Smooth muscle cell (in vitro differentiated cells): Measurements from ENCODE around the gene MRPL19. TPM values are rescaled to one million over a fixed set of nuclear protein-coding genes. Genes with fewer than 3 reads are reported as not detected.

Experiments
- DNase-seq: peaks from one replicate; lab custom pipeline; 2025; ENCODE audit not compliant: unreplicated experiment; lab: John Stamatoyannopoulos, UW
- H2AFZ ChIP-seq: fragments of 200-600 bp; sonication (generic); 2 replicates; pipeline ENCODE4 v1.6.0; 2016; ENCODE audit warnings: antibody characterized with exemption, low read depth, mild to moderate bottlenecking
- H3F3A ChIP-seq: fragments of 200-600 bp; sonication (generic); 2 replicates; pipeline ENCODE4 v1.6.0; 2017; ENCODE audit warnings: antibody characterized with exemption, low read depth
- H3K27ac ChIP-seq: fragments of 200-600 bp; sonication (generic); 2 replicates; pipeline ENCODE4 v1.5.1; 2016; ENCODE audit warnings: low read depth, mild to moderate bottlenecking
- H3K27me3 ChIP-seq: fragments of 200-600 bp; sonication (generic); 2 replicates; pipeline ENCODE4 v1.6.1; 2016; ENCODE audit warnings: low read depth, mild to moderate bottlenecking
- H3K36me3 ChIP-seq: fragments of 200-600 bp; sonication (generic); 2 replicates; pipeline ENCODE4 v1.5.1; 2016; ENCODE audit warnings: low read depth
- H3K4me1 ChIP-seq: fragments of 200-600 bp; sonication (generic); 2 replicates; pipeline ENCODE4 v1.5.1; 2016; ENCODE audit warnings: low read depth
- H3K4me2 ChIP-seq: fragments of 200-600 bp; sonication (generic); 2 replicates; pipeline ENCODE4 v1.6.0; 2016; ENCODE audit warnings: mild to moderate bottlenecking
- H3K4me3 ChIP-seq: fragments of 200-600 bp; sonication (generic); 2 replicates; pipeline ENCODE4 v1.5.1; 2016; ENCODE audit warnings: mild to moderate bottlenecking
- H3K79me2 ChIP-seq: fragments of 200-600 bp; sonication (generic); 2 replicates; pipeline ENCODE4 v1.6.0; 2016; ENCODE audit warnings: low read depth, mild to moderate bottlenecking
- H3K9ac ChIP-seq: fragments of 200-600 bp; sonication (generic); 2 replicates; pipeline ENCODE4 v1.6.0; 2016; ENCODE audit warnings: low read depth
- H3K9me3 ChIP-seq: fragments of 200-600 bp; sonication (generic); replicated peaks from 2 replicates; pipeline ENCODE4 v1.5.1; 2016; ENCODE audit warnings: low read depth
- H4K20me1 ChIP-seq: fragments of 200-600 bp; sonication (generic); 2 replicates; pipeline ENCODE4 v1.6.0; 2016; ENCODE audit warnings: low read depth
- WGBS: methylation state at CpG from one replicate; pipeline ENCODE4 v1.1.7; 2016; ENCODE audit warnings: low lambda C conversion rate; 5-methylcytosine and 5-hydroxymethylcytosine counted together
- polyA plus RNA-seq: library from polyadenylated mRNA; unstranded; fragments of >200 nt; fragmentation: Nextera tagmentation; extraction: Ambion mirVana; gene quantifications from 2 replicates; pipeline ENCODE4 v1.2.1, GENCODE V29; 2016
- total RNA-seq: library from RNA; depleted of rRNA; stranded (reverse); fragments of >200 nt; gene quantifications from 2 replicates; pipeline ENCODE4 v1.2.3, GENCODE V29; 2014
- TF ChIP-seq, protein P1 (sequence below): fragments of 200-600 bp; sonication (generic); IDR thresholded peaks from 2 replicates; pipeline ENCODE4 v1.5.1; 2017; ENCODE audit warnings: borderline replicate concordance, mild to moderate bottlenecking, antibody characterized with exemption; ENCODE audit not compliant: insufficient read depth, poor library complexity, severe bottlenecking

The MRPL19 gene
- total and polyA plus RNA-seq, 2 experiments from 2014 or later, result 41.6 to 58.3 TPM

DNA sequence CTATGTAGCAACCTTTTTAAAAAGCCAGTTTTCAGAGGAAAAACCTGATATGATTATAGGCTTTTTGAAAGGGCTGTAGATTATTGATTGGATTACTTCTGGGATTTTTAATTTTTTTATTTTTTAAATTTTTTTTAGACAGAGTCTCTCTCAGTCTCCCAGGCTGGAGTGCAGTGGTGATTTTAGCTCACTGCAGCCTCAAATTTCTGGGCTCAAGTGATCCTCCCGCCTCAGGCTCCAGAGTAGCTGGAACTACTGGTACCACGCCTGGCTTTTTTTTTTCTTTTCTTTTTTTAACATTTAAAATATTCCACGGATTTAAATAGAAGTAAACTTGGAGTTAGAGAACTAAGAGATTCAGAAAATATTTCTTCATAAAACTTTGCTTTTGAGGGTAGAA, 1.2 kb downstream of the MRPL19 start:
- H4K20me1 ChIP-seq, result no peaks in the 10 kb centered on the region
- H3K4me2 ChIP-seq, result peak overlapping the region; percentile 94
- peak overlapping the region; percentile 87 for H3K9ac ChIP-seq
- WGBS, result 74% methylated on average over 3 of the region's 3 CpGs
- H2AFZ ChIP-seq, result peak overlapping the region; percentile 89
- peaks cover 8% of the 10 kb centered on the region for H3K4me1 ChIP-seq
- no peak for DNase-seq
- H3K4me3 ChIP-seq, result peak overlapping the region; percentile 96
- H3K79me2 ChIP-seq, result peaks cover 23% of the 10 kb centered on the region
- no peaks in the 10 kb centered on the region for H3F3A ChIP-seq
- no peaks in the 10 kb centered on the region for H3K27me3 ChIP-seq
- peaks cover 13% of the 10 kb centered on the region for H3K36me3 ChIP-seq
- no peak overlapping the region for H3K27ac ChIP-seq
- no peaks in the 10 kb centered on the region for H3K9me3 ChIP-seq
- TF ChIP-seq, protein P1, sequence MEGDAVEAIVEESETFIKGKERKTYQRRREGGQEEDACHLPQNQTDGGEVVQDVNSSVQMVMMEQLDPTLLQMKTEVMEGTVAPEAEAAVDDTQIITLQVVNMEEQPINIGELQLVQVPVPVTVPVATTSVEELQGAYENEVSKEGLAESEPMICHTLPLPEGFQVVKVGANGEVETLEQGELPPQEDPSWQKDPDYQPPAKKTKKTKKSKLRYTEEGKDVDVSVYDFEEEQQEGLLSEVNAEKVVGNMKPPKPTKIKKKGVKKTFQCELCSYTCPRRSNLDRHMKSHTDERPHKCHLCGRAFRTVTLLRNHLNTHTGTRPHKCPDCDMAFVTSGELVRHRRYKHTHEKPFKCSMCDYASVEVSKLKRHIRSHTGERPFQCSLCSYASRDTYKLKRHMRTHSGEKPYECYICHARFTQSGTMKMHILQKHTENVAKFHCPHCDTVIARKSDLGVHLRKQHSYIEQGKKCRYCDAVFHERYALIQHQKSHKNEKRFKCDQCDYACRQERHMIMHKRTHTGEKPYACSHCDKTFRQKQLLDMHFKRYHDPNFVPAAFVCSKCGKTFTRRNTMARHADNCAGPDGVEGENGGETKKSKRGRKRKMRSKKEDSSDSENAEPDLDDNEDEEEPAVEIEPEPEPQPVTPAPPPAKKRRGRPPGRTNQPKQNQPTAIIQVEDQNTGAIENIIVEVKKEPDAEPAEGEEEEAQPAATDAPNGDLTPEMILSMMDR, result no peak

DNA sequence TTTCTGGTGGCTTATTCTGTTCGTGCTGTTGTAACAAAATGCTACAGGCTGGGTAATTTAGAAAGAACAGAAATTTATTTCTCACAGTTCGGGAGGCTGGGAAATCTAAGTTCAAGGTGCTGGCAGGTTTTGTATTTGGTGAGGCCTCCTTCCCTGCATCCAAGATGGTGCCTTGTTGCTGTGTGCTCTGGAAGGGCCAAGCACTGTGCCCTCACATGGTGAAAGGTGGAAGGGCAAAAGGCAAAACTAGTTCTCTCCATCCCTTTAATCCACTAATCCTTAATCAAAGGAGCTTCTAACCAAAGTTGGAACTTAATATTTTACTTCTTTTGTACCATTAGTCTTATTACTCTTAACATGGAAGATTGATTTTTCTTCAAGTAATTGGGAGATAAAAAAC, 7.4 kb downstream of the MRPL19 start:
- Histone ChIP-seq H4K20me1 (peaks cover 7% of the 10 kb centered on the region), H2AFZ (no peak overlapping the region), H3K4me3 (no peak overlapping the region), H3K4me1 (no peaks in the 10 kb centered on the region), H3K9me3 (no peaks in the 10 kb centered on the region), H3K27ac (no peak overlapping the region), H3K79me2 (peaks cover 6% of the 10 kb centered on the region), H3K36me3 (peaks cover 58% of the 10 kb centered on the region), H3F3A (no peaks in the 10 kb centered on the region), H3K4me2 (no peak overlapping the region), H3K27me3 (no peaks in the 10 kb centered on the region), H3K9ac (no peak overlapping the region)
- no peak for DNase-seq
- WGBS, result 98% methylated on average over 2 of the region's 2 CpGs
- TF ChIP-seq, protein P1, result no peak

DNA sequence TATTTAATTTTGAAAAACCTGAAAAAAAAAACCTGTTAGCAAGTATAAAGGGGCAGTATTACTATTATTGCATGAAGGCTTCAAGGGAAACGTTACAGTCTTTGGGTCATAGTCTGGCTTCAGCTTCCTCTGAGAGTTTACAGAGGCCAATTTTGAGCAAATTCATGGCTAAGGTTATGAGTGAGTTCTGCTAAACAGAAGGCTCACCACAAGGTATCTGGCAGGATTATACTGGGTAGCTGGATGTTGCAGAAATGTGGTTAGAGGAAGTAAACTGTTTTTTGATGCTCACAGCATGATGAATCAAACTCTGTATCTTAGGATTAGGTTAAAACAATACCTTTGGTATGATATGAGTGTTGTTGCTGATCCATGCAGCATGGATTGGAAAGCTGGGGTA, 9.3 kb downstream of the MRPL19 start:
- Histone ChIP-seq H3K36me3 (peaks cover 70% of the 10 kb centered on the region), H3K79me2 (peaks cover 18% of the 10 kb centered on the region), H3K4me1 (no peaks in the 10 kb centered on the region), H3K9me3 (no peaks in the 10 kb centered on the region), H3K4me2 (no peak overlapping the region), H4K20me1 (peaks cover 7% of the 10 kb centered on the region), H3F3A (no peaks in the 10 kb centered on the region), H3K27ac (no peak overlapping the region), H3K4me3 (no peak overlapping the region), H2AFZ (no peak overlapping the region), H3K9ac (no peak overlapping the region), H3K27me3 (no peaks in the 10 kb centered on the region)
- 75% methylated on average over 1 of the region's 1 CpG for WGBS
- DNase-seq, result no peak
- TF ChIP-seq, protein P1, result no peak

DNA sequence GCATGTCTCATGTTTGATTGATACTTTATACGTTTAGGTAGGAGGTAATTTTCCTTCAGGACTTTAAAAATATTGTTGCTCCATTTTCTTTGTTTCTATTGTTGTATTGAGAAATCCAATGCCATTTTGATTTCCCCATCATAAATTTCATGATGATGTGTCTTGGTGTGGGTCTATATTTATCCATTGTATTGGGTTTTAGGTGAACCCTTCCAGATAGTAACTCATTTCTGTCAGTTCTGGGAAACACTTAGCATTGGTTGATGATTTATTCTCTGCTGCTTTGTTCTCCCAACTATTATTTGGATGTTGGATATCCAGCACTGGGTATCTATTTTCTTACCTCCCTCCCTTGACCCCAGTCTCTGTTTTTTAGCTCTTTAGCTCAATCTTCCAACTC, 10.0 kb downstream of the MRPL19 start:
- Histone ChIP-seq H3K79me2 (peaks cover 18% of the 10 kb centered on the region), H3K4me2 (no peak overlapping the region), H3F3A (no peaks in the 10 kb centered on the region), H3K36me3 (peaks cover 69% of the 10 kb centered on the region), H3K27ac (no peak overlapping the region), H3K27me3 (no peaks in the 10 kb centered on the region), H4K20me1 (peaks cover 7% of the 10 kb centered on the region), H3K9ac (no peak overlapping the region), H3K4me1 (no peaks in the 10 kb centered on the region), H3K4me3 (no peak overlapping the region), H3K9me3 (no peaks in the 10 kb centered on the region), H2AFZ (no peak overlapping the region)
- DNase-seq, result no peak
- TF ChIP-seq, protein P1, result no peak
- 96% methylated on average over 1 of the region's 1 CpG for WGBS
